Superior temporal gyrus (tissue), 1 donor: ENCODE results near the gene PCYT1B.
"Not testable (repeated sequence)": the region's sequence is repeated elsewhere in the genome, so short reads cannot be mapped to it uniquely, and the experiment has no call there.

Experiments used
- DNase-seq: peaks from one replicate; pipeline ENCODE4 v3.0.0-alpha.2; 2016; ENCODE audit errors: extremely low spot score

PCYT1B gene

GRCh38 chrX:24647257-24648058 is at the start of gene PCYT1B:
Gene PCYT1B, minus strand, starts transcription at chrX:24647347. Its CDS starts 242 bp downstream, at chrX:24647105.
- peak; percentile 65 for DNase-seq

- DNase-seq: no peak
These were observed 49.1 kb upstream of the PCYT1B start for GRCh38 chrX:24696294-24696693.

- no peak for DNase-seq
These were observed 47.7 kb upstream of the PCYT1B start for GRCh38 chrX:24694825-24695224.

- peak; percentile 92 for DNase-seq
These were observed 46.5 kb upstream of the PCYT1B start, which contains the start of gene POLA1 for GRCh38 chrX:24693453-24694202. Gene POLA1, plus strand, starts transcription at chrX:24693918. Its CDS starts 44 bp downstream, at chrX:24693962.

GRCh38 chrX:24692305-24692704 is 45.2 kb upstream of the PCYT1B start:
- DNase-seq: no peak

GRCh38 chrX:24684048-24684447 is 36.9 kb upstream of the PCYT1B start:
- no peak for DNase-seq

- no peak for DNase-seq
These were observed 35.7 kb upstream of the PCYT1B start for GRCh38 chrX:24682739-24683432.

GRCh38 chrX:24676403-24677024 is 29.4 kb upstream of the PCYT1B start:
- DNase-seq: peak; percentile 20

GRCh38 chrX:24673424-24673823 is 26.3 kb upstream of the PCYT1B start:
- no peak for DNase-seq

- DNase-seq: peak; percentile 73
These were observed 25.6 kb upstream of the PCYT1B start for GRCh38 chrX:24672701-24673190.

- no peak for DNase-seq
These were observed 21.0 kb upstream of the PCYT1B start for GRCh38 chrX:24668111-24668510.

- DNase-seq: no peak
These were observed 15.2 kb upstream of the PCYT1B start for GRCh38 chrX:24662352-24662751.

- no peak for DNase-seq
These were observed 14.1 kb upstream of the PCYT1B start for GRCh38 chrX:24661292-24661691.

- DNase-seq: no peak
These were observed 12.5 kb upstream of the PCYT1B start for GRCh38 chrX:24659646-24660045.

GRCh38 chrX:24659106-24659505 is 12.0 kb upstream of the PCYT1B start:
- DNase-seq: no peak

GRCh38 chrX:24658421-24658820 is 11.3 kb upstream of the PCYT1B start:
- DNase-seq: no peak

- DNase-seq: no peak
These were observed 10.7 kb upstream of the PCYT1B start for GRCh38 chrX:24657671-24658386.

- not testable (repeated sequence) for DNase-seq
These were observed 8.5 kb upstream of the PCYT1B start for GRCh38 chrX:24655679-24656078.

GRCh38 chrX:24651783-24652182 is 4.6 kb upstream of the PCYT1B start:
- DNase-seq: no peak

- no peak for DNase-seq
These were observed 1.3 kb upstream of the PCYT1B start for GRCh38 chrX:24648495-24648894.

- DNase-seq: peak; percentile 54
These were observed 383 bp downstream of the PCYT1B start for GRCh38 chrX:24646745-24647182.
